ENCODE data around the gene EPHB3.

- TF ChIP-seq CTCF (IDR thresholded peaks at IDR 0.05) (no peak), POLR2A (IDR thresholded peaks at IDR 0.05) (no peak)
Observed at GRCh38 chr3:184592371-184593219, 31.0 kb downstream of the EPHB3 start.
